A549 (cell line): Measurements from ENCODE around the gene CDK5RAP2. TPM values are rescaled to one million over a fixed set of nuclear protein-coding genes. Genes with fewer than 3 reads are reported as not detected.

ENCODE experiments used
- ATAC-seq, 2 experiments: fragments of 200-7000 bp in 1 of 2; fragments of >200 bp in 1 of 2; cut with Nextera tagmentation in 1 of 2; cut with Tn5 transposase in 1 of 2; 3 replicates each; pipeline versions ENCODE4 v1.8.0 to v1.9.1; 2018 to 2020; ENCODE audit warnings: mild to moderate bottlenecking in 1 of 2, moderate library complexity in 1 of 2
- CTCF ChIA-PET: fragments of 300-600 bp; sonication (Branson Sonifier 250); formaldehyde crosslinking; extraction: SDS; loops from one replicate; lab custom pipeline; 2021; ENCODE audit warnings: antibody characterized with exemption, inconsistent platforms; lab: Yijun Ruan, JAX
- POLR2A ChIA-PET: fragments of 350-600 bp; formaldehyde crosslinking; extraction: SDS; loops from one replicate; lab custom pipeline; 2021; ENCODE audit warnings: antibody characterized with exemption, inconsistent platforms; lab: Yijun Ruan, JAX
- DNase-seq, 2 experiments: peaks; one replicate each; pipeline versions ENCODE4 v3.0.0 to v3.0.0-alpha.2; 2011 to 2016; ENCODE audit warnings: low read depth in 1 of 2, low spot score in 1 of 2
- FAIRE-seq: peaks from 2 replicates; lab custom pipeline; 2011; peaks lifted over from hg19 to GRCh38; lab: Jason Lieb, UNC
- H3K27ac ChIP-seq, 2 experiments: fragments of >200 bp; sonication (Bioruptor Twin); formaldehyde crosslinking; 3 replicates each; pipeline ENCODE4 v1.5.1; 2016 to 2017
- H3K4me1 ChIP-seq: fragments of >200 bp; sonication (Bioruptor Twin); formaldehyde crosslinking; 3 replicates; pipeline ENCODE4 v1.6.1; 2016
- H3K4me2 ChIP-seq: fragments of >200 bp; sonication (Bioruptor Twin); formaldehyde crosslinking; 3 replicates; pipeline ENCODE4 v1.6.1; 2016
- H3K4me3 ChIP-seq: fragments of >200 bp; sonication (Bioruptor Twin); formaldehyde crosslinking; 3 replicates; pipeline ENCODE4 v1.5.1; 2016
- H3K9me3 ChIP-seq: fragments of >200 bp; sonication (Bioruptor Twin); formaldehyde crosslinking; 3 replicates; pipeline ENCODE4 v1.6.1; 2016
- CBX2 ChIP-seq: fragments of 200-600 bp; sonication (generic); IDR thresholded peaks from 2 replicates; pipeline ENCODE4 v1.6.1; 2016; ENCODE audit warnings: low read depth, mild to moderate bottlenecking, borderline replicate concordance
- CBX8 ChIP-seq: fragments of 200-600 bp; sonication (generic); IDR thresholded peaks from 2 replicates; pipeline ENCODE4 v1.6.1; 2016
- EHF ChIP-seq: fragments of 250-450 bp; sonication (Bioruptor Pico); IDR thresholded peaks from 2 replicates; pipeline ENCODE4 v1.5.0; 2020; ENCODE audit warnings: mild to moderate bottlenecking
- EP300 ChIP-seq, 2 experiments: fragments of >200 bp; sonication (Bioruptor Twin); formaldehyde crosslinking; IDR thresholded peaks; 2 replicates in 1 of 2; 3 replicates in 1 of 2; pipeline ENCODE4 v1.6.1; 2016 to 2017
- ESRRA ChIP-seq: fragments of 150-350 bp; IDR thresholded peaks from 2 replicates; pipeline ENCODE4 v1.6.1; 2014; ENCODE audit warnings: mild to moderate bottlenecking, low read length, borderline replicate concordance
- FOXS1 ChIP-seq: fragments of 250-450 bp; sonication (Bioruptor Pico); IDR thresholded peaks from 2 replicates; pipeline ENCODE4 v1.5.0; 2020; ENCODE audit warnings: mild to moderate bottlenecking, moderate library complexity
- GATA3 ChIP-seq: IDR thresholded peaks from 2 replicates; pipeline ENCODE4 v1.6.1; 2012; ENCODE audit warnings: borderline replicate concordance
- HDAC2 ChIP-seq: fragments of 200-600 bp; sonication (generic); IDR thresholded peaks from 2 replicates; pipeline ENCODE4 v1.6.1; 2016
- HEYL ChIP-seq: fragments of 250-450 bp; sonication (Bioruptor Pico); IDR thresholded peaks from 2 replicates; pipeline ENCODE4 v1.8.0; 2021; ENCODE audit warnings: mild to moderate bottlenecking, moderate library complexity
- HOXA7 ChIP-seq: fragments of 250-450 bp; sonication (Bioruptor Pico); IDR thresholded peaks from 2 replicates; pipeline ENCODE4 v1.5.0; 2020; ENCODE audit warnings: mild to moderate bottlenecking, moderate library complexity
- HOXB13 ChIP-seq: fragments of 250-450 bp; sonication (Bioruptor Pico); IDR thresholded peaks from 2 replicates; pipeline ENCODE4 v1.5.0; 2020; ENCODE audit warnings: low read depth, mild to moderate bottlenecking, moderate library complexity
- HOXB5 ChIP-seq: fragments of 250-450 bp; sonication (Bioruptor Pico); IDR thresholded peaks from 2 replicates; pipeline ENCODE4 v1.5.0; 2020; ENCODE audit warnings: mild to moderate bottlenecking, moderate library complexity
- JUNB ChIP-seq: fragments of >200 bp; sonication (Bioruptor Twin); formaldehyde crosslinking; IDR thresholded peaks from 2 replicates; pipeline ENCODE4 v1.6.1; 2016
- MYC ChIP-seq: IDR thresholded peaks from 2 replicates; pipeline ENCODE4 v1.6.1; 2012; ENCODE audit warnings: mild to moderate bottlenecking, inconsistent platforms, low read length, improper control_type of control experiment, borderline replicate concordance
- NFE2L2 ChIP-seq: fragments of 150-350 bp; conservative IDR thresholded peaks from 2 replicates; pipeline ENCODE4 v1.6.1; 2014; ENCODE audit warnings: low read length
- NPAS2 ChIP-seq: fragments of 250-450 bp; sonication (Bioruptor Pico); IDR thresholded peaks from 2 replicates; pipeline ENCODE4 v1.8.0; 2022; ENCODE audit warnings: mild to moderate bottlenecking, moderate library complexity, borderline replicate concordance
- NR3C1 ChIP-seq: fragments of >200 bp; sonication (Bioruptor Twin); formaldehyde crosslinking; IDR thresholded peaks from 3 replicates; pipeline ENCODE4 v1.6.1; 2017
- POLR2A ChIP-seq: IDR thresholded peaks from 2 replicates; pipeline ENCODE4 v1.6.1; 2012; ENCODE audit warnings: mild to moderate bottlenecking, low read length
- POLR2AphosphoS2 ChIP-seq: conservative IDR thresholded peaks from 2 replicates; pipeline ENCODE4 v1.6.1; 2012; ENCODE audit warnings: low read length, improper control_type of control experiment, inconsistent platforms
- RARB ChIP-seq: fragments of 250-450 bp; sonication (Bioruptor Pico); IDR thresholded peaks from 2 replicates; pipeline ENCODE4 v1.8.0; 2021; ENCODE audit warnings: mild to moderate bottlenecking, moderate library complexity
- RFX5 ChIP-seq: fragments of 450-650 bp; IDR thresholded peaks from 2 replicates; pipeline ENCODE4 v1.7.1; 2014; ENCODE audit warnings: antibody characterized with exemption, mild to moderate bottlenecking, moderate library complexity
- RNF2 ChIP-seq: fragments of 200-600 bp; sonication (generic); IDR thresholded peaks from 2 replicates; pipeline ENCODE4 v1.6.1; 2016; ENCODE audit warnings: low read depth, mild to moderate bottlenecking, antibody characterized with exemption, moderate library complexity, borderline replicate concordance
- TFCP2L1 ChIP-seq: fragments of 250-450 bp; sonication (Bioruptor Pico); IDR thresholded peaks from 2 replicates; pipeline ENCODE4 v1.5.0; 2021; ENCODE audit warnings: mild to moderate bottlenecking
- ZFP36 ChIP-seq: fragments of 450-650 bp; IDR thresholded peaks from 2 replicates; pipeline ENCODE4 v1.6.1; 2014; ENCODE audit warnings: borderline replicate concordance; ENCODE audit not compliant: partially characterized antibody
- ZNF302 ChIP-seq: fragments of 250-450 bp; sonication (Bioruptor Pico); IDR thresholded peaks from 2 replicates; pipeline ENCODE4 v1.9.0; 2021; ENCODE audit warnings: inconsistent platforms, mild to moderate bottlenecking, moderate library complexity
- WGBS: methylation state at CpG from one replicate; pipeline ENCODE4 v1.1.6; 2017; ENCODE audit errors: missing lambda C conversion rate; 5-methylcytosine and 5-hydroxymethylcytosine counted together
- polyA plus RNA-seq, 4 experiments: library from polyadenylated mRNA; depleted of rRNA in 3 of 4; stranded (reverse); fragments of >200 nt; fragmentation: RNase III in 1 of 4; extraction: RNeasy Plus Mini Kit Qiagen cat#74134 plus additional on column Dnase treatment in 1 of 4; gene quantifications; 2 replicates in 3 of 4; 3 replicates in 1 of 4; pipeline ENCODE4 v1.2.3, GENCODE V29; 2011 to 2017
- TF ChIP-seq, protein P1 (sequence below): fragments of >200 bp; sonication (Bioruptor Twin); formaldehyde crosslinking; IDR thresholded peaks from 2 replicates; pipeline ENCODE4 v1.6.1; 2016
- TF ChIP-seq, protein P2 (sequence below): fragments of 250-450 bp; sonication (Bioruptor Pico); IDR thresholded peaks from 2 replicates; pipeline ENCODE4 v1.5.0; 2020; ENCODE audit warnings: low read depth, mild to moderate bottlenecking, moderate library complexity
- TF ChIP-seq, protein P3 (sequence below): IDR thresholded peaks from 2 replicates; pipeline ENCODE4 v1.6.1; 2012
- TF ChIP-seq, protein P4 (sequence below): IDR thresholded peaks from 2 replicates; pipeline ENCODE4 v1.6.1; 2012; ENCODE audit warnings: low read depth, borderline replicate concordance
- TF ChIP-seq, protein P5 (sequence below): IDR thresholded peaks from 2 replicates; pipeline ENCODE4 v1.6.1; 2012
- TF ChIP-seq, protein P6 (sequence below): fragments of 450-650 bp; IDR thresholded peaks from 2 replicates; pipeline ENCODE4 v1.6.1; 2014; ENCODE audit warnings: antibody characterized with exemption

The CDK5RAP2 gene
- polyA plus RNA-seq, 2 of the 4 experiments (the other 2 are of a cell fraction): 29.1 to 44.6 TPM

DNA sequence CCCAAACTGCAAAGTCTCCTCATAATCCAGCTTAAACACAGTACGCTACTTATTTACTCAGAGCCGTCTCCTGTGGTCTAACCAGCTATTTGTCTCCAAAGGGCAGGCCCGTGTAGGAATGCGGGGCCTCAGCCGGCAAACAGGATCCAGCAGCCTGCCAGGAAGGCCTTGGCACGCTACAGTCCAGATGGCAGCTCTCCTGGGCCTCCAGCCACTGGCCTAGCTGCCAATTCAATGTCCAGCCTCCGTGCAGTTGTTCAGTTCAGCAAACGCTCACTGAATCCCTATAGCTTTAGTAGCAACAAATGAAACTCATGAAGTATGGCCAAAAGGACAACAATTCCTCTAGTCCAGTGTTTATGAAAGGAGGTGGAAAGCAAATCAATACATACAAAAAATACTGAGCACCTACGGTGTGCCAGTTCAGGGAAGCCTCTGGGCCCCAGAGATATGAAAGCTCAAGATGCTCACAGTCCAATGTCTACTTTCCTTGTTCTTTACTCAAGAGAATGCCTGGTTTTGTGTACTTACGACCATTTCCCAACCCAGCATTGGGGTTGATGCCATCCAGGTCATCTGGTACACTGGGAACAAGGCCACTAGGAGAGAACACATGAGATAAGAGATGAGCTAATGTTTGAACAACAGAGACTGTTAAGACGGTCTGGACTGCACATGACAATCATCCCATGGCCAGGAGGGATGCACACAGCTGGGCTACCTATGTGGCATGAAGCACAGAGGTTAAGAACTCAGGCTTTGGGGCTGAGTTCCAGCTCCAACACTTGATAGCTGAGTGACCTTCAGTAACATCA is 8.3 kb downstream of the CDK5RAP2 start (continued):
- TF ChIP-seq, protein P1, sequence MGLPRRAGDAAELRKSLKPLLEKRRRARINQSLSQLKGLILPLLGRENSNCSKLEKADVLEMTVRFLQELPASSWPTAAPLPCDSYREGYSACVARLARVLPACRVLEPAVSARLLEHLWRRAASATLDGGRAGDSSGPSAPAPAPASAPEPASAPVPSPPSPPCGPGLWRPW: no peak
- TF ChIP-seq, protein P2, sequence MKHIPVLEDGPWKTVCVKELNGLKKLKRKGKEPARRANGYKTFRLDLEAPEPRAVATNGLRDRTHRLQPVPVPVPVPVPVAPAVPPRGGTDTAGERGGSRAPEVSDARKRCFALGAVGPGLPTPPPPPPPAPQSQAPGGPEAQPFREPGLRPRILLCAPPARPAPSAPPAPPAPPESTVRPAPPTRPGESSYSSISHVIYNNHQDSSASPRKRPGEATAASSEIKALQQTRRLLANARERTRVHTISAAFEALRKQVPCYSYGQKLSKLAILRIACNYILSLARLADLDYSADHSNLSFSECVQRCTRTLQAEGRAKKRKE: no peak
- no peak for TF ChIP-seq POLR2A
- TF ChIP-seq, protein P3, sequence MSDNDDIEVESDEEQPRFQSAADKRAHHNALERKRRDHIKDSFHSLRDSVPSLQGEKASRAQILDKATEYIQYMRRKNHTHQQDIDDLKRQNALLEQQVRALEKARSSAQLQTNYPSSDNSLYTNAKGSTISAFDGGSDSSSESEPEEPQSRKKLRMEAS: no peak
- no peak for TF ChIP-seq POLR2AphosphoS2

DNA sequence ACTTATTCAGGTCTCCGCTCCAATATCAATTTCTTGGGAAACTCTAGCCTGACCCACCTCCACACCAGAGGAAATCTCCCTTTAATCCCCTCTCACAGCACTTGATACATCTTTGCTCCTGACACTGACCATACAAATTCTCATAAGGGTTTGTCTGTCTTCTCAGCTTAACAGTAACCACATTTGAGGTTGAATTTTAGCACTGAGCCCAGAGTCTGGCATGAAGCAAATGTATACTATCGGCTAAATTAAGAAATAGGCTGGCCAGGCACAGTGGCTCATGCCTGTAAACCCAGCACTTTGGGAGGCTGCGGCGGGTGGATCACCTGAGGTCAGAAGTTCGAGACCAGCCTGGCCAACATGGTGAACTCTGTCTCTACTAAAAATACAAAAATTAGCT is 9.7 kb downstream of the CDK5RAP2 start:
- no peak overlapping the region for H3K4me2 ChIP-seq
- no peaks in the 10 kb centered on the region for H3K9me3 ChIP-seq
- TF ChIP-seq MYC: no peak
- TF ChIP-seq ZFP36: no peak
- no peak for TF ChIP-seq EHF (CRISPR knock-in tag)
- TF ChIP-seq NFE2L2: no peak
- TF ChIP-seq HEYL (CRISPR knock-in tag): no peak
- TF ChIP-seq CBX8: no peak
- TF ChIP-seq RARB (CRISPR knock-in tag): no peak
- TF ChIP-seq NR3C1: no peak
- TF ChIP-seq HOXA7 (CRISPR knock-in tag): no peak
- TF ChIP-seq HDAC2: no peak
- no peak for TF ChIP-seq NPAS2 (CRISPR knock-in tag)
- 92% methylated on average over 5 of the region's 5 CpGs for WGBS
- no peak for ATAC-seq
- POLR2A ChIA-PET: no interaction called here
- FAIRE-seq: no peak
- no peak overlapping the region for H3K27ac ChIP-seq
- DNase-seq: no peak
- CTCF ChIA-PET: no interaction called here
- no peak overlapping the region for H3K4me3 ChIP-seq
- peaks cover 5% of the 10 kb centered on the region; the same call in 2 of the 3 replicates for H3K4me1 ChIP-seq

DNA sequence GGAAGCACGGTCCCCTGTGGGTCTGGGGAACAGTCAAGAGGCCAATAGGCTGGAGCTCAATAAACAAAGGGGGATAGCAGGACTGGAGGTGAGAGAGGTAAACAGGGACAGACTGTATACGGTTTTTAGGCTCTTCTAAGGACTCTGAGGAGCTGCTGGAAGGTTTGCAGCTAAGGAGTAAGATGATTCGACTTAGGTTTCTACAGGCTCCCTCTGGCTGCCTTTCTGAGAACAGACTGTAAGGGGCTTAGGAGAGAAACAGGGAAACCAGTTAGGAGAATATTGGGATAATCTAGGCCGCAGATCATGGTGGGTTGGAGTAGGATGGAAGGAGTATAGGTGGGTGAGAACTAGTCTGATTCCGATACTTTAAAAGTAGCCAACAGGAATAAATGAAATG is 10.4 kb downstream of the CDK5RAP2 start:
- ChIA-PET POLR2A (no interaction called here), CTCF (no interaction called here)
- no peak for DNase-seq
- FAIRE-seq: no peak
- peaks cover 5% of the 10 kb centered on the region; the same call in 2 of the 3 replicates for H3K4me1 ChIP-seq
- ATAC-seq: peak in 1 of 2 experiments; percentile 32; a peak in 1 of 6 replicates
- no peak overlapping the region for H3K4me3 ChIP-seq
- H3K9me3 ChIP-seq: no peaks in the 10 kb centered on the region
- no peak overlapping the region for H3K4me2 ChIP-seq
- no peak overlapping the region for H3K27ac ChIP-seq
- 91% methylated on average over 5 of the region's 5 CpGs for WGBS
- TF ChIP-seq, protein P4, sequence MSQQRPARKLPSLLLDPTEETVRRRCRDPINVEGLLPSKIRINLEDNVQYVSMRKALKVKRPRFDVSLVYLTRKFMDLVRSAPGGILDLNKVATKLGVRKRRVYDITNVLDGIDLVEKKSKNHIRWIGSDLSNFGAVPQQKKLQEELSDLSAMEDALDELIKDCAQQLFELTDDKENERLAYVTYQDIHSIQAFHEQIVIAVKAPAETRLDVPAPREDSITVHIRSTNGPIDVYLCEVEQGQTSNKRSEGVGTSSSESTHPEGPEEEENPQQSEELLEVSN: no peak
- TF ChIP-seq CBX8 (no peak), ESRRA (no peak), NPAS2 (CRISPR knock-in tag) (no peak), RNF2 (no peak), HOXB13 (CRISPR knock-in tag) (no peak), ZNF302 (CRISPR knock-in tag) (no peak), EP300 (IDR thresholded peaks at IDR 0.05) (no peak), FOXS1 (CRISPR knock-in tag) (no peak), JUNB (no peak), CBX2 (no peak), RFX5 (no peak), HOXB5 (no peak), TFCP2L1 (CRISPR knock-in tag) (no peak), GATA3 (no peak)
- TF ChIP-seq, protein P5, sequence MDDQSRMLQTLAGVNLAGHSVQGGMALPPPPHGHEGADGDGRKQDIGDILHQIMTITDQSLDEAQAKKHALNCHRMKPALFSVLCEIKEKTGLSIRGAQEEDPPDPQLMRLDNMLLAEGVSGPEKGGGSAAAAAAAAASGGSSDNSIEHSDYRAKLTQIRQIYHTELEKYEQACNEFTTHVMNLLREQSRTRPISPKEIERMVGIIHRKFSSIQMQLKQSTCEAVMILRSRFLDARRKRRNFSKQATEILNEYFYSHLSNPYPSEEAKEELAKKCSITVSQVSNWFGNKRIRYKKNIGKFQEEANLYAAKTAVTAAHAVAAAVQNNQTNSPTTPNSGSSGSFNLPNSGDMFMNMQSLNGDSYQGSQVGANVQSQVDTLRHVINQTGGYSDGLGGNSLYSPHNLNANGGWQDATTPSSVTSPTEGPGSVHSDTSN: no peak
- TF ChIP-seq, protein P6, sequence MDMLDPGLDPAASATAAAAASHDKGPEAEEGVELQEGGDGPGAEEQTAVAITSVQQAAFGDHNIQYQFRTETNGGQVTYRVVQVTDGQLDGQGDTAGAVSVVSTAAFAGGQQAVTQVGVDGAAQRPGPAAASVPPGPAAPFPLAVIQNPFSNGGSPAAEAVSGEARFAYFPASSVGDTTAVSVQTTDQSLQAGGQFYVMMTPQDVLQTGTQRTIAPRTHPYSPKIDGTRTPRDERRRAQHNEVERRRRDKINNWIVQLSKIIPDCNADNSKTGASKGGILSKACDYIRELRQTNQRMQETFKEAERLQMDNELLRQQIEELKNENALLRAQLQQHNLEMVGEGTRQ: no peak
- TF ChIP-seq, protein P1: no peak
